ENCODE measurements around the gene MRPS6.

Gene MRPS6

DNA sequence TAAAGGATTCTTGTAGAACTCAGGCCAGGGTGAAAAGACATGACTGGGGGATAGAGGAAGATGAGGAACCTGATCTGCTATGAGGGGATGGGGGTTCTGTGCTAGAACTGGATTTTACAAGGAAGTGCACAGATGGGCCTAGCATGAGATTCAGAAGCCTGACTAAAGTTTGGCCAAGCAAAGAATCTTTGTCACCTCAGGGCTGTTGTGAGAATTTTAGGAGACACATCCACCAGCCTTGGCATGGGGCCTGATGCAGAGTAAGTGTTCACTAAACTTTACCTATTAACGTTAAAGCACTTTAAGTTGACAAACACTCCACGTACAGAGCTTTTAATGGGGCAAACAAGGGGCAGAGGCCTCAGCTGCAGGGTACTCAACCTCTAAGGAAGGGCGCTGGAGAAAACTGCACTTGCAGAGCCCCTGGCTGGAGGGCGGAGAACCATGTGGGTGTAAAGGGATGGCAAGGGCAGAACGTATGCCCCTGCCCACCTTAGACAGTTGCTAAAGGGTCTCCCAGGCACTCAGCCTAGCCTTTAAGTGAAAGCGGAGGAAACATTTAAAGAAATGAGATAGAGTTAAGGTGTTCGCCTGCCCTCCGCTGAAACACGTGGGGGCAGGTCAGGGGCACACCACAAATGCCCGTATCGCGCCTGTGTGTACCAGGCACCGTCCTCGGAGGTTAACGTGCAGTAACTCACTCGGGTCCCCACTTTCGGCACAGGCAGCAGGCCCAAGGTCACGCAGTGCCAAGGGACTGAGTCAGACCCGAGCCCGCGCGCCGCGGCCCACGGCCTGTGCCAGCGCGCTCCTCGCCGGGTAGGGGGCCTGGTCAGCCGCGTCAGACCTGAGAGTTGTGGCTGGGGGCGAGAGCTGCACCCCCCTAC lies 990 bp upstream of the MRPS6 start:
- DNase-seq: peak; percentile 33

DNA sequence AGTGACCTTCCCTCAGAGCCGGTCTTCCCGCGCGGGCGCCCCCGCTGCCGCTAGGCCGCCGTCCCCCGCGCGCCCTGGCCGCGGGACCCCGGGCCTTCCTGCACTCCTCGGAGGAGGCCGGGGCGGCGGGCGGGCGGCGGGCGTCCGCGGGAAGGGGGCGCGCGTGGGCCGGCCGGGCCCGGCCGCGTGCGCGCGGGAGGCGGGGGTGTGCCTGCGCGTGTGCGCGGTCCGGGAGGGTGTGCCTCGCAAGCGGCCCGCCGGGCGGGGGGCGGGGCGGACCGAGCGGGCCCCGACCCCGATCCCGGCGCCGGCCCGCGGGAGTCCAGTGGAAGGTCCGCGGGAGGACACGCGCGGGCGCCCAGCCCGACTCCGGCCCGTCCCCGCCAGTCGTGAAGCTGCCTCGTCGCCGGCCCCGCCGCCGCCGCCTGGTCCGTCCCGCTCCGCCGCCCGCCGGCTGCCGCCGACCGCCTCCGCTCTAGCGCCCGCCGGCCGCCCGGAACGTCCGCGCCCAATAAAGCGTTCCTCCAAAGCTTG lies 438 bp downstream of the MRPS6 start:
- no peak for DNase-seq

DNA sequence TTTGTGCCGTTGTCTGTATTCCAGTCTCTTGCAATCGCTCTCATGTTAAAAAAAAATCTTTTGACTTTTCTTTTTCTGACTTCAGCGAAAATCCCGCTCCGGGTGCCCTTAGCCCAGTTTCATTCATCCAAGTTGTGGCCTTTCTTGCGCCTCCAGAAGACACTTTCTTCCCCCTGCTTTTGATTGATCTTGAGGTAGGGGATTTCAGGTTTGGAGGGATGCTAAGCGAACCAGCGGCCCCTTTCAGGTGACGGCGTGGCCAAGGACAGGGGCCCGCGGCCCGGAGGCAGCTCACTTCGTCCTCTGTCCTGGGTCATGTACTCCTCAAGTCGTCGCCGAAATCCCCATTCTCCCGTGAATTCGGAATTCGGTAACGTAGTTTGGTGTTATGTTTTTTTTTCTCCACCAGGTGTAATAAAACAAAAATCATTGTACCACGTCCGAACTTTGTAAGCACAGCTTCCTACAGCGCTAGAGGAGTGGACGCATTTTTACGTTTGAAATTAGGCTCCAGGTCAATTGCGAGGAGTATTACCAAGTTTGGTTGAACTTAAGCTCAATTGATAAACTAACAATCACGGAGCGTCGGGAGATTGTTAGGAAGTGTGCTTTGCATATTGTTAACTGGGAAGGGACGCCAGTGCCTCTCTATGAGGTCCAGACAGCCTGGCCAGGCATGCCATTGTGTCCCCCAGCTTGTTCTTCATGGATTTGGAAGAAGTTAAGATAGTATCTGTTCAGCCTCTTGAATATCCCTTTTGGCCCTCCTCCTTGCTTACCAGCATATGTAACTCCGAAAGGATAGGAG lies 1.1 kb downstream of the MRPS6 start:
- DNase-seq: no peak

DNA sequence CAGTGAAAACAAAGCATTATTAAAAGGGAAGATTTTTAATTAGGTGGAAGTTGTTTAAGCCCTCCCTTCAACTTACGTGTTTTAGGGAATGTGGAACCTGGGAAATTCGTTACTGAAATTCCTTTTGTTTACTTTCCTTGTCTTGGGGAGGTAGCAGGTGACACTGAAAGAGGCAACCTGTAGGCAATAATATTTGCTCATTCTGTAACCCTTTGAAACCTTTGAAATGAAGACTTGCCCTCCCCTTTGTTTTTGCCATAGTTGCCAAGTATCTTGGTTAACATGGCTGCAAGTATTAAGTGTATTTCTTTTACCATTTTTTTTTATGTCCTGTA lies 1.7 kb downstream of the MRPS6 start:
- DNase-seq: no peak

DNA sequence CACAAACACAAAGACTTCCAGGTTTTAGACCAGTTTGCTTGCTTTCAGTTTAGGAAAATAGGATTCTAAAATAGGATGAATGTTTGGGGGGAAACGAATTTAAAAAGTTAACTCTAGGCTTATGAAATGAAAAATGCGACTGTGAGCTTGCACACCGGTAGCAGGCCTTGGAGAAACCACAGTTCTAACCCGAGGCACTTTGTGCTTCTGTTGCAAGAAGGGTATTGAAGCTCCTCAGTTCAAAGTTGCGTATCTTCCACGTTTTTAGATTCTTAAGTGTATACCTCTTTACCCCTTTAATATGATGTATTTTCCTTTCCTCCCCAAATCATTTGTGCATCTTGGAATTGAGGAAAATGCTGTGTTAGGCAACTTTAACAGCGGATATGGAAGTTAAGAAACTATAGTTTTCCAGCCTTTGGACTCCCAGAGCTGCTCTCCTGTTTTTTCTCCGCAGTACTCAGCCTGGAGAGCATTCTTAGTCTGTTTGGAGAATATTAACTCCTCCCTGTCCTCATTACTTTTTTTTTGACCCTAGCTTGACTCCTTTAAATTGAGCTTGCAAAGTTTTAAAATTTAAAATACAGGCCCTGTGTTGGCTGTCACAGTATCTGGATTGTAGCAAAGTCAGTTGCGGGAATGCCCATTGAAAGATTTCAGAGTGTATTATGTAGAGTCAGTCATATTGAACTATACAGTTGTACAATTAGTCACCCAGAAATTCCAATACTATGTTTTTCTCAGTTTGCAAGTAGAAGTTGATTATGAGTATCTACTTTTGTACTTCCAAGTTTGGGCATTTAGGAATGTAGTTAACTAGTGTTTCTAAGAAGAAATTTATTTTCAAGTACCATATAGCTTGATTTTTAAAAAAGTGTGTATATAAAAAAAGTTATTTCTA lies 2.6 kb downstream of the MRPS6 start:
- peak; percentile 26 for DNase-seq

DNA sequence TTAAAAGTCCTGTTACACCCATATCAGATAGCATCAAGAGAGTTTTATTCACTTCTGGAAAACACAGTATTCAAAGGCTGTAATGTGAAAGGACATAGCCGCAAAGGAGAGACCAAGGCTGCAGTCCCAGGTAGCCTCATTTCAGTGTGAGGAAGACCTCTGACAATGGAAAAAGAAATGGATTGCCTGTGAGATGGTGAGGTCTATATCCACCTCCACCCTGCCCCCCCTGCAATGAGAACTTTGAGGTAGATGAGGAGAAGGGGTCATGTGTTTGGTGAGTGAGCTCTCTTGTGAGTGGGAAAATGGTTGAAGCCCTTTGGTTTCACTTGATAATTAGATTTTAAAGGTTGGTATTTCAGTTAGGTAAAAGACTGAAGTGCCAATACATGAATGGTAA lies 3.5 kb downstream of the MRPS6 start:
- DNase-seq: no peak

DNA sequence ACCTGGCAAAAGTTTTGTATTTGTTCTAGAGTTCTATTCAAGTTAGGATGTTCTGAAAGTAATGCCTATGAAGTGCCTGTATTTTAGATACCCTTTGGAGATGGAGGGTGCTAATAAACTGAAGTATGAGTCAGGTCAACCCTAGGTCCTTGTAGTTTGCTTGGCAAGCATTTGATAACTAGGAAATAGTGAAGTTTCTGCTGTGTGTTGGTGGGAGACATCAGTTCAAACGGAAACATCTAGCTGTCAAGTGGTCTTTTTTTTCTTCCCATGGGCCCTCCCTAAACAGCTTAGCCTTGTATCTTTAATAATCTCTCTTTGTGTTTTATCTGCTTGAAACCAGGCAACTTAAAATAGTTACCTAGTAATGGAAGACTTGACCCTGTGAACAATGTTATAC lies 4.5 kb downstream of the MRPS6 start:
- no peak for DNase-seq

DNA sequence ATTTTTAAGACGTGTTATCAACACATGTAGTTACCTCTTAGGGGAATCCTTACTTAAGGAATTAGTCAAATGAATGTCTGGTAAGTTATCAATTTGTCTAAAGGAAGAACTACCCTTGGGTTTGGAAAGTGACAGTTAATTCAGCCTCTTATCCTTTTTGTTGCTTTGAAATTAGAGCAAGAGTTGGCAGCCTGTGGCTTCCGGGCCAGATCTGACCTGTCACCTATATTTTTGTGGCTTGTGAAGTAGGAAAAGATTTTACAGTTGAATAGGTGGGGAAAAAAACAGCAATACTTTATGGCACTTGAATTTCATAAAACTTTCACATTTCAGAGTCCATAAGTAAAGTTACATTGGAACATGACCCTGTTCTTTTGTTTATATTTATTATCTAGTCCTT lies 5.5 kb downstream of the MRPS6 start:
- DNase-seq: no peak

DNA sequence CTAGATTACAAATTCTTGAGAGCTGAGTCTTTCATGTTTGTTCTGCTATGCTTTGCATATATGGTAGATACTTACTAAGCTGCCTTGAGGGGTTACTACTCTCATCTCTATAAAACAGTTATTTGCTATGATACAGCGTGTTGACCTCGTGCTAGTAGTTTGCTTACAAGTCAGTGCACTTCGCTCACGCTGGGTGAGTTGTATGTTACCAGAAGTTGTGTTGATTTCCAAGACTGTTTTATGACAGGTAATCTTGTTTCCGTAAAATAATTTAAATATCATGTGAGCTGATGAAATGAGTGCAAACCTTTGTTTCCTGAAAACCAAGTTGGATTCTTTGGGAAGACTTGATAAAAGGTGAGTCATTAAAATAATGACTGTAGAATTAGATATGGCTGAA lies 7.3 kb downstream of the MRPS6 start:
- DNase-seq: no peak

DNA sequence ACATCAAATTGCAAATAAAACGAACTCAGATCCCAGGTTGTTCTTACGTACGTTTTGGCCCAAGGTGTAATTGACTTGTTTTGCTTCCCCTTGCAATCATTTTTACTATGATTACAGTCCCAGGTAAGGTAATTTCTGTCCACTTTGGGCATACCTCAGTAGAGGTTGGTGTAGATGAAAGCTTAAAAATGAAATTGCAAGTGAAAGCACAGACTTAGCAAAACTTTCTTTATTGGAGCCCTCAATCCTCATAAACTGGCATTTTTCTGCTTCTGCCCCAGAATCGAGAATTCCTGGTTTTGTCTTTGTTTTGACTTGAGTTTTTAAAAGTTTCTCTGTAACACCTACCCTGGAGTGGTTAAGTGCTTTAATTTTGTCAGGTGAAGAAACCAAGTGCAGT lies 9.4 kb downstream of the MRPS6 start:
- DNase-seq: no peak

DNA sequence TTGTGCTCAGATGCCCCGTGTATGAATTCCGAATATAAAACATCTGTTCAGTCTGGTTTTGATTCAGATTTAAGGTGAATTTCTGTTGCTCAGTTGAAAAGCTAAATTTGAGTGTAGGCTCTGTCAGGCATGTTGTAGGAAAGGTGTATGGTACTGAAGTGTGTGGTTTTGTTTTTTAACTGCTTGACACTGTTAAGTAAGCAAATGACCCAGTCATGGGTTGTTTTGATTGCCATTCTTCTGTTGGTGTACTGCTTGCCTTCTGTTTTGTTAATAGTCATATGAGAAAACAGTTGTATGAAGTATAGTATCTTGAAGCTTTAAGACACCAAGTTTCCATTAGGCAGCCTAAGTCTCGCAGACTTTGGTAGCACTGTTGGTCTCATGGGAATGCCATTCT lies 10.0 kb downstream of the MRPS6 start:
- DNase-seq: no peak

DNA sequence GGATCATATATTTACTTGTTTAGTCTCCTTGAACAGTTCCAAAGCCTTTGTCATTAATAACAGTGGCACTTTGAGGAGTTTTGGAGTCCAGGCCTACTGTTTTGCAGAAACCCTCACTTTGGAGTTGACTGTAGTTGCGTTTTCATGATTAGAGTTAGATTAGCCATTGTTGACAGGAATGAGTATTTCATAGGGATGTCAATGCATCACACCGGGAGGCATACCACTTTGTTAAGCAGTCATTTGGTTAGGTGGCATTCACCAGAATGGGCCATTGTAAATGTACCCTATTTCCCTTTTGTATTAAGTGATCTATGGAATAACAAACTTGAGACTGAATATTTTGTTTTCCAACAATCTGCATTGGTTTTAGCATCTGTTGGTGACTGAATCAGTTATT lies 11.8 kb downstream of the MRPS6 start:
- no peak for DNase-seq

DNA sequence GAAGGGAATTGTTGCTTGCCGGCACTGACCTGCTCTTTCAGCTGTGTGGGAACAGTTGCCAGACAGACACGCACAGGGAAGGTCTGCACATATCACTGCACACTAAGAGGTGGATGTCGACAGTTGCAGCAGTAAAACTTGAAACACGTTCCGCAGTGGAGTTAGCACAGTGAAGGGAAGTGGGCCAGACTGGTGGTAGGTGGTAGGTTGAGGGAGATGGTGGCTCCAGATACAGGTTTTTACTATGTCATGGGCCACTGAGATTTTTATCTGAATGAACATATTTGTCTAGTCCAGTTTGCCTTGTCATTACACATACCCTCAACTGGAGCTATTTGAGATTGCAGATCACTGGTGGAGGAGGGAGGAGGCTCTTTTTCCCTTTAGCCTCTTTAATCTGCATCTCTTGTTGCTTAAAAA lies 13.5 kb downstream of the MRPS6 start:
- no peak for DNase-seq

DNA sequence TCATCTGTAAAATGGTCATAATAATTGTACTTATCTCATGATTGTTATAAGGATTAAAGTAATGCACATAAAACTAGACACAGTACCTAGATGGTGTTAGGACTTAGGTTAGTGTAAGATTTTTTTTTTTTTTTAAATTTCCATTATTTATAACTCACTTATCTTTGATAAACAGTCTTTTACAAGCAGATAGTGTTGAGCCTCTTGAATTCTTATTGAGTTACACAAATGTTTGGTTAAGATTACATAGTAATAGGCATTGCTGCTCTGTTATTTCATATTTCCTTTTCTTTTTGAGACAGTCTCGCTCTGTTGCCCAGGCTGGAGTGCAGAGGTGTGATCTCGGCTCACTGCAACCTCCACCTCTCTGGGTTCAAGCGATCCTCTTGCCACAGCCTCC lies 15.4 kb downstream of the MRPS6 start:
- no peak for DNase-seq

DNA sequence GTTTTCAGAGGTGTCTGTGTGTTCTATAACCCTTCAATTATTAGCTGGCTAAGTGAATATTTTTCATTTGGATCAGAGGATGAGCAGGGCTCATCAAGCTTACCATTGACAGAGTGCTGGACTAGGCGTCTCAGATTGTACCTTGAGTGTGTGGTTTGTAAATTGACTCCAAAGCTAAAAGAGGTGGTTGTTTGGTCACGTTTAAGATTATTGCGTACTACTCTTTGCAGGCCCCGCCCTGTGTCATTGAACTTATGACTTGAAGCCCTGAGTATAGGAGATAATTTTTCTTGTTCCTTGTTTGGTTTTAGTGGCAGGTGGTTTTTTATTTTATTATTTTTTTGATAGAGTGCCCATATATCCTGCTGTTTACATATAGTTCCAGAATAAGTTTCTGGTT lies 17.7 kb downstream of the MRPS6 start:
- no peak for DNase-seq

DNA sequence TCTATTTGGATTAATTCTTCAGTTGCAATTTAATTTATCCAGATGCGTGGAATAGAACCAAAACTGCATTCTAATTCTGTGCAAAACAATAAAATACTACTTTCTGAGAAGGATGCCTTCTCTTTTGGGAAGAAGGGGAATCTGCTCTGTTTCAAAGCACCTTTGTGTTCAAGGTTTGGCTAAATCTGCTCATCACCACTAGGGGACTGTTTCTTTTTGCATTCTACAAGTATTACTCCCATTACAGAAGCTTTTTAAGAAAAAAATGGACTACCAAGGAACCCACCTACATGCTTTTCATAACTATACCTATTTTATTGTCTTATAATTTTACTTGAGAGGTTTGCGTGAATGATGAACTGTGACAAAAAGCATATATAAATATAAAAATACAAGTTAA lies 18.2 kb downstream of the MRPS6 start:
- no peak for DNase-seq

DNA sequence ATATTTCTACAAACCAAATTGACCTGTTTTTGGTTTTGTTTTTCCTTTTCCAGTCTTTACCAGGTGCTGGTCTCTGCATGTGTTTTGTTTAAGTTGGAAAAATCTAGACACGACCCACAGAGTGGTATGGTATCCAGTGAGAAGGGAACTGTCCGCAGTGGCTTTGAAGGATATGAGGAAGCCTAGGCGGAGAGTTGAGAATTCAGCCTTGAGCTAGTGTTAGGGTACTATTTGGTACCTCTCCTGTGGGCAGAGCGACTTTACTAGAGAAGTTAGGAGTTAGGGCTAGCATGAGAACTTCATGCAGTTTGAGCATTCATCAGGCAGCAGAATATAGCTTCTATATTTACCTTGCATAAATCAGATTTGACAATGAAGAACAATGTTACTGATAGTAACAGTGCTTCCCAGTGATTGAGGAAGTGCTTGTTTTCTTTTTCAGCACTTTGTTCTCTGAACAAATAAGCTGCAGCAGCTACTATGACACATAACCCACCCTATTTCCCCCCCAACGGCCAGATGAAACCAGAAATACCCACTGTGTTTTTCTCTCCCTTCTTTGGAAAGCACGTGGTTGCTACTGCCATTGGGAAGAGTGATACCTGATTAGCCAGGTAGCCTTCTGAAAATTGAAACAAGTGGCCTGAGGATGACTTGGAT lies 19.0 kb downstream of the MRPS6 start:
- peak; percentile 31 for DNase-seq

DNA sequence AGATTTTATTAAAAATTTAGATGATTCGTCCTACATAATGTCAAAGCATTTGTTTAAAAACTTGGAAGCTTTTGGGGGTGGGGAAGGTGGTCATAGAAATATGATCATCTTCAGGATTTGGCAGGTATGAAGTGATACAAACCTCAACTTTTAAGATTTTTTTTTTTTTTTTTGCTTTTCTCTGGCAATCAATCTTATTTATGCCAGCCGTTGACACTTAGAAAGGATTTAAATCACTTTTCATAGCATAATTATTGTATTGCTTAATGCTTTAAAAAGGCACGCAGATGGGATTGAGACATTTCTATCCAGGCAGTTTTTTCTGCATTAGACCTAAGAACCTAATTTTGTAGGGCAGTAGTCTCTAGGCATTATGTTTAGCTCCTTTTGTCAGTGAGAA lies 19.7 kb downstream of the MRPS6 start:
- DNase-seq: no peak

DNA sequence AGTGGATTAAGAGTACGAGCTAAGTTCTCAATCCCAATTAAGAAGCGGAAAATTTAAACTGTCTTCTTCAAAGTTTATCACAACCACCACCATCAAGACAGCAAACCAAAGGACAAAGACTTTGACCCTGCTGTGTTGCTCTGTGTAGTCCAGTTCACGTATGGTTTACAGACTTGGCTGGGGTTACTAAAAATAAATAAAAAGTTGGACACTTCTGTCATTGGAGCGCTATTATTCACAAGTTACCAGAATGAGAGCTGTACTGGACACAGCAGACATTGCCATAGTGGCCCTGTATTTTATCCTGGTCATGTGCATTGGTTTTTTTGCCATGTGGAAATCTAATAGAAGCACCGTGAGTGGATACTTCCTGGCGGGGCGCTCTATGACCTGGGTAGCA lies 21.6 kb downstream of the MRPS6 start:
- DNase-seq: no peak

DNA sequence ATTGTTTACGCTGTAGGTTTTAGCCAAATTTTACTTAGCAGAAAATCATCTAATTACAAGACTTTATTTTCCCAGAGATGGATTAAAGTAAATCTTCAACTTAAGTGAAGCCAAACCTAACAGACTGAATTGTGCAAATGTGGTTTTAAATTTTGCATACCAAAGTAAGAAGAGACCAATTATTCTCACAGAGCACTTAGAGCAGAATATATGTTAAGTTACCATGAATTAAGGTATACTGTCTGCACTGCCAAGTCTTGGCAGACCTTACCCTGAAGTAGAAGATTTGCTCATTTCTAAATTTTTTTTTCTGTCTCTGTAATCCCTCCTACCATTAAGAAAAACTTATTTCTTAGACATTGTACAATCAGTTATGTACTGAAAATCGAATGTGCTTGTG lies 24.1 kb downstream of the MRPS6 start:
- DNase-seq: no peak

DNA sequence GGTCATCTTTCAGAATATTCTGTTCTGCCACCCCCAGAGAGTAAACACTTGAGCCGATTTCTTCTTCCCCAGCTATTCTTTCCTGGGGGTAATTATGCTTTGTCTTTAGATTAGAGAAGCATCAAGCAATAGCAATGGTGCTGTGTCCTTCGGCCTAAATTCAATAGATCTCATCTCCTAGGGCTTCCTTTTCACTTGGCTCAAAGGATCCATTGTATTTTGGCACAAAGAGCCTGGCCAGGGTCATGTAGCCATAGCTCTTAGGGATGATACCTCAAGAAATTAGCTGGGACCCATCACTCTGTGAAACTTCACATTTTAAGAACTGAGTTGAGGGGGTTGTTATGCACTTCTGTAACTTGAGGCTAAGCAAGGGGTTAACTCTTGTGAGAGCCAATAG lies 27.0 kb downstream of the MRPS6 start:
- DNase-seq: no peak

DNA sequence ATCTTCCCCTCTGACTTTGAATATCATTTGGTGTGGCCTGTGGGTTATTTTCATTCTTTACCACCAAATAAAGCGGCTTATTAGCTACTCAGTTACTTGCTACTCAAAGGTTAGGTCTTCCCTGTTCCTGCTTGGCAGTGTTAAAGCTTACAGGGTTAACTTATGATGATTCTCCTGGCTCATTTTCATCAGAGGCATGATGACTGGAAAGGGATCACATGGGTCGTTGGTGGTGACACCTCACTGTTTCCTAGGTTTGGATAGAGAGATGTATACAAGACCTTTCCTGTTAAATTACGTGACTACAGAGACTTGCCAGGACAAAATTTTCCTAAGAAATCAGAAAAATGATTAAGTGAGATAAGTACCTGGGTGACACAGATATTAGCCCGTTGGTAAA lies 27.4 kb downstream of the MRPS6 start:
- no peak for DNase-seq
